MM.1S (cell line): Measurements from ENCODE around the gene RGS7.

ENCODE experiments used
- DNase-seq: peaks from one replicate; pipeline ENCODE4 v3.0.0-alpha.2; 2015
- H2AFZ ChIP-seq: fragments of 300-600 bp; sonication (generic); 2 replicates; pipeline ENCODE4 v1.6.0; 2016; ENCODE audit warnings: antibody characterized with exemption, low read length
- H3F3A ChIP-seq: fragments of 300-600 bp; sonication (generic); 2 replicates; pipeline ENCODE4 v1.6.1; 2016; ENCODE audit warnings: mild to moderate bottlenecking, antibody characterized with exemption, low read length, moderate library complexity, mixed read lengths; ENCODE audit not compliant: insufficient read depth
- H3K27ac ChIP-seq: fragments of 300-600 bp; sonication (generic); 2 replicates; pipeline ENCODE4 v1.5.1; 2016; ENCODE audit warnings: mild to moderate bottlenecking, low read length
- H3K27me3 ChIP-seq: fragments of 300-600 bp; sonication (generic); replicated peaks from 2 replicates; pipeline ENCODE4 v1.6.0; 2016; ENCODE audit warnings: low read length; ENCODE audit not compliant: insufficient read depth
- H3K36me3 ChIP-seq: fragments of 300-600 bp; sonication (generic); replicated peaks from 2 replicates; pipeline ENCODE4 v1.6.1; 2016; ENCODE audit warnings: mild to moderate bottlenecking, low read length, mixed read lengths; ENCODE audit not compliant: insufficient read depth
- H3K4me1 ChIP-seq: fragments of 300-600 bp; sonication (generic); 2 replicates; pipeline ENCODE4 v1.6.1; 2016; ENCODE audit warnings: low read length, mixed read lengths
- H3K4me2 ChIP-seq: fragments of 300-600 bp; sonication (generic); 2 replicates; pipeline ENCODE4 v1.6.0; 2016; ENCODE audit warnings: low read depth, low read length
- H3K4me3 ChIP-seq: fragments of 300-600 bp; sonication (generic); 2 replicates; pipeline ENCODE4 v1.5.1; 2016; ENCODE audit warnings: low read length, mixed read lengths
- H3K79me2 ChIP-seq: fragments of 300-600 bp; sonication (generic); 2 replicates; pipeline ENCODE4 v1.6.1; 2016; ENCODE audit warnings: mixed run types, low read length, mixed read lengths
- H3K9ac ChIP-seq: fragments of 300-600 bp; sonication (generic); 2 replicates; pipeline ENCODE4 v1.6.1; 2016; ENCODE audit warnings: low read length, mixed read lengths
- H3K9me2 ChIP-seq: fragments of 300-600 bp; sonication (generic); replicated peaks from 2 replicates; pipeline ENCODE4 v1.6.1; 2016; ENCODE audit warnings: mild to moderate bottlenecking, low read length, mixed read lengths; ENCODE audit not compliant: insufficient read depth
- H3K9me3 ChIP-seq: fragments of 300-600 bp; sonication (generic); replicated peaks from 2 replicates; pipeline ENCODE4 v1.6.1; 2016; ENCODE audit warnings: mild to moderate bottlenecking, low read length, mixed read lengths; ENCODE audit not compliant: insufficient read depth
- H4K20me1 ChIP-seq: fragments of 300-600 bp; sonication (generic); 2 replicates; pipeline ENCODE4 v1.6.1; 2016; ENCODE audit warnings: mild to moderate bottlenecking, low read length, moderate library complexity, mixed read lengths; ENCODE audit not compliant: insufficient read depth
- CTCF ChIP-seq: fragments of 300-600 bp; sonication (generic); IDR thresholded peaks from 2 replicates; pipeline ENCODE4 v1.5.1; 2016; ENCODE audit warnings: antibody characterized with exemption, low read length, mixed read lengths
- EZH2 ChIP-seq: fragments of 300-600 bp; sonication (generic); optimal IDR thresholded peaks from 2 replicates; pipeline ENCODE3; 2017; ENCODE audit warnings: low read depth, mild to moderate bottlenecking, antibody characterized with exemption, low read length, mixed read lengths
- EZH2phosphoT487 ChIP-seq: fragments of 300-600 bp; sonication (generic); IDR thresholded peaks from 2 replicates; pipeline ENCODE4 v1.6.1; 2018; ENCODE audit warnings: antibody characterized with exemption, low read length

The RGS7 gene

GRCh38 chr1:241177660-241178059, 179.3 kb downstream of the RGS7 start:
- Histone ChIP-seq H3K9me3 (no peaks in the 10 kb centered on the region), H3K9ac (no peak overlapping the region), H3K27ac (no peak overlapping the region), H3K4me2 (no peak overlapping the region), H3K27me3 (no peaks in the 10 kb centered on the region), H3K4me1 (no peaks in the 10 kb centered on the region), H3F3A (no peaks in the 10 kb centered on the region), H3K4me3 (no peak overlapping the region), H2AFZ (no peak overlapping the region), H3K79me2 (no peaks in the 10 kb centered on the region), H4K20me1 (no peaks in the 10 kb centered on the region), H3K9me2 (no peaks in the 10 kb centered on the region), H3K36me3 (no peaks in the 10 kb centered on the region)
- DNase-seq, result no peak
- TF ChIP-seq EZH2phosphoT487, result no peak
- no peak for TF ChIP-seq CTCF
- no peak for TF ChIP-seq EZH2

GRCh38 chr1:241172486-241172885, 184.5 kb downstream of the RGS7 start:
- no peaks in the 10 kb centered on the region for H4K20me1 ChIP-seq
- no peaks in the 10 kb centered on the region for H3K27me3 ChIP-seq
- H3K9me3 ChIP-seq, result no peaks in the 10 kb centered on the region
- H3K9me2 ChIP-seq, result no peaks in the 10 kb centered on the region
- no peak overlapping the region for H3K9ac ChIP-seq
- H3K4me2 ChIP-seq, result no peak overlapping the region
- H3K79me2 ChIP-seq, result no peaks in the 10 kb centered on the region
- no peak for DNase-seq
- no peak for TF ChIP-seq EZH2phosphoT487
- no peak for TF ChIP-seq EZH2
- no peak for TF ChIP-seq CTCF
- H3F3A ChIP-seq, result no peaks in the 10 kb centered on the region
- no peak overlapping the region for H3K27ac ChIP-seq
- no peaks in the 10 kb centered on the region for H3K36me3 ChIP-seq
- no peak overlapping the region for H3K4me3 ChIP-seq
- no peaks in the 10 kb centered on the region for H3K4me1 ChIP-seq
- no peak overlapping the region for H2AFZ ChIP-seq

- Histone ChIP-seq H3K79me2 (no peaks in the 10 kb centered on the region), H3K27ac (no peak overlapping the region), H3K9me3 (no peaks in the 10 kb centered on the region), H3K27me3 (no peaks in the 10 kb centered on the region), H3K9ac (no peak overlapping the region), H3K4me2 (no peak overlapping the region), H3K4me1 (no peaks in the 10 kb centered on the region), H3K4me3 (no peak overlapping the region), H3K36me3 (no peaks in the 10 kb centered on the region), H4K20me1 (no peaks in the 10 kb centered on the region), H3F3A (no peaks in the 10 kb centered on the region), H3K9me2 (no peaks in the 10 kb centered on the region), H2AFZ (no peak overlapping the region)
- DNase-seq, result no peak
- TF ChIP-seq CTCF (no peak), EZH2 (no peak), EZH2phosphoT487 (no peak)
Measured at GRCh38 chr1:241171991-241172390, 185.0 kb downstream of the RGS7 start.

- Histone ChIP-seq H3K27me3 (no peaks in the 10 kb centered on the region), H3K9me2 (no peaks in the 10 kb centered on the region), H3F3A (no peaks in the 10 kb centered on the region), H3K4me3 (no peak overlapping the region), H3K4me2 (no peak overlapping the region), H3K36me3 (no peaks in the 10 kb centered on the region), H3K9ac (no peak overlapping the region), H4K20me1 (no peaks in the 10 kb centered on the region), H3K27ac (no peak overlapping the region), H2AFZ (no peak overlapping the region), H3K9me3 (no peaks in the 10 kb centered on the region), H3K79me2 (no peaks in the 10 kb centered on the region), H3K4me1 (no peaks in the 10 kb centered on the region)
- TF ChIP-seq CTCF, result no peak
- no peak for TF ChIP-seq EZH2
- no peak for TF ChIP-seq EZH2phosphoT487
- DNase-seq, result no peak
Measured at GRCh38 chr1:241167121-241167630, 189.8 kb downstream of the RGS7 start.
